Ishikawa (cell line): Measurements from ENCODE around the gene EDN2.

ENCODE experiments used
- CEBPB ChIP-seq: IDR thresholded peaks from 2 replicates; pipeline ENCODE4 v1.6.1; 2012
- CREB1 ChIP-seq: IDR thresholded peaks from 2 replicates; pipeline ENCODE4 v1.6.1; 2012; ENCODE audit warnings: low read depth
- EP300 ChIP-seq: IDR thresholded peaks from 2 replicates; pipeline ENCODE4 v1.6.1; 2012; ENCODE audit warnings: borderline replicate concordance
- FOXM1 ChIP-seq: IDR thresholded peaks from 2 replicates; pipeline ENCODE4 v1.6.1; 2012; ENCODE audit warnings: low read depth, borderline replicate concordance
- MAX ChIP-seq: IDR thresholded peaks from 2 replicates; pipeline ENCODE4 v1.6.1; 2012
- REST ChIP-seq: IDR thresholded peaks from 2 replicates; pipeline ENCODE4 v1.6.1; 2012; ENCODE audit warnings: low read depth, mild to moderate bottlenecking
- YY1 ChIP-seq: IDR thresholded peaks from 2 replicates; pipeline ENCODE4 v1.6.1; 2012; ENCODE audit warnings: low read depth

- no peak for TF ChIP-seq YY1
- no peak for TF ChIP-seq EP300
- TF ChIP-seq REST, result no peak
- TF ChIP-seq FOXM1, result no peak
- no peak for TF ChIP-seq CREB1
- TF ChIP-seq CEBPB, result no peak
- TF ChIP-seq MAX, result no peak
Observed at GRCh38 chr1:41519667-41520066, 35.2 kb upstream of the EDN2 start.
